Measurements from ENCODE around the gene NDUFB7. TPM values are rescaled to one million over a fixed set of nuclear protein-coding genes. Genes with fewer than 3 reads are reported as not detected.

NDUFB7 gene
- total RNA-seq, 1 experiment from 2014 or later = 155 TPM

GRCh38 chr19:14599548-14600147, 27.8 kb upstream of the NDUFB7 start:
- H4K20me1 ChIP-seq (ENCODE audit: control insufficient read depth, insufficient read depth, insufficient read length) = no peaks in the 10 kb centered on the region
- H3T11ph ChIP-seq (ENCODE audit: low read length) = no peak overlapping the region
- no peak for TF ChIP-seq CTCF (conservative IDR thresholded peaks at IDR 0.05)
- H3K14ac ChIP-seq (ENCODE audit: insufficient read depth, low read length) = no peak overlapping the region
- no peak overlapping the region for H2BK5ac ChIP-seq (ENCODE audit: insufficient read length, low read length)
- no peak overlapping the region for H2BK20ac ChIP-seq (ENCODE audit: low read depth, low read length, poor library complexity, severe bottlenecking)
- no peak for DNase-seq
- H3K79me1 ChIP-seq (ENCODE audit: insufficient read depth, low read depth, low read length, poor library complexity, severe bottlenecking) = no peaks in the 10 kb centered on the region
- Mint-ChIP-seq H3K4me1 (no peaks in the 10 kb centered on the region), H3K27me3 (ENCODE audit: low read depth) (peaks cover 4% of the 10 kb centered on the region), H3K9me3 (peaks cover 48 to 88% of the 10 kb centered on the region in 2 experiments), H3K36me3 (ENCODE audit: insufficient read depth in 1 of 3, low read depth in 3 of 3) (peaks cover 3 to 12% (median 4%) of the 10 kb centered on the region in 3 experiments; a peak in 6 of 7 replicates), H3K4me3 (no peak overlapping the region), H3K27ac (no peak overlapping the region)
- H3K79me2 ChIP-seq (ENCODE audit: insufficient read depth, low read length) = no peaks in the 10 kb centered on the region
- WGBS (ENCODE audit: extremely low coverage, insufficient read length, low lambda C conversion rate) = no CpG with 5 or more reads among the region's 8 CpGs
- H2AFZ ChIP-seq (ENCODE audit: low read length) = no peak overlapping the region
- no peaks in the 10 kb centered on the region for H3K4me1 ChIP-seq (ENCODE audit: insufficient read depth, low read length)
- H2BK15ac ChIP-seq (ENCODE audit: low read depth, low read length) = no peak overlapping the region
- no peak overlapping the region for H4K5ac ChIP-seq (ENCODE audit: insufficient read length, low read depth, low read length)
- peaks cover 8% of the 10 kb centered on the region for H3K9me3 ChIP-seq (ENCODE audit: control insufficient read depth, low read depth, low read length)
- H3K27ac ChIP-seq (ENCODE audit: insufficient read length, low read depth, low read length) = no peak overlapping the region
- H4K91ac ChIP-seq (ENCODE audit: insufficient read length, low read depth, low read length) = no peak overlapping the region
- no peak overlapping the region for H2BK120ac ChIP-seq (ENCODE audit: low read depth, low read length, poor library complexity, severe bottlenecking)
- H3K4me2 ChIP-seq (ENCODE audit: insufficient read depth, insufficient read length, low read length) = no peak overlapping the region
- H3K9ac ChIP-seq (ENCODE audit: extremely low read depth, insufficient read length, low read length) = no peak overlapping the region
- no peaks in the 10 kb centered on the region for H3K27me3 ChIP-seq (ENCODE audit: insufficient read depth, low read length)
- H2AK5ac ChIP-seq (ENCODE audit: insufficient read length, low read length) = no peak overlapping the region
- no peak overlapping the region for H3K23ac ChIP-seq (ENCODE audit: insufficient read length, low read depth, low read length)
- no peak overlapping the region for H3K56ac ChIP-seq (ENCODE audit: insufficient read length, low read depth, low read length)
- no peak overlapping the region for H4K8ac ChIP-seq (replicated peaks; ENCODE audit: insufficient read length, low read depth, low read length)
- no peak overlapping the region for H3K18ac ChIP-seq (ENCODE audit: insufficient read length, low read depth, low read length)
- H2BK12ac ChIP-seq (ENCODE audit: insufficient read length, low read depth, low read length) = no peak overlapping the region
- H3K23me2 ChIP-seq (ENCODE audit: insufficient read length, low read depth, low read length, poor library complexity, severe bottlenecking) = no peaks in the 10 kb centered on the region
- no peak overlapping the region for H3K4ac ChIP-seq (ENCODE audit: low read depth, low read length)
